ENCODE data around the gene HMGCL.
A peak's percentile ranks its signal among the peaks of the same experiment; 100 is the strongest.

The HMGCL gene

DNA sequence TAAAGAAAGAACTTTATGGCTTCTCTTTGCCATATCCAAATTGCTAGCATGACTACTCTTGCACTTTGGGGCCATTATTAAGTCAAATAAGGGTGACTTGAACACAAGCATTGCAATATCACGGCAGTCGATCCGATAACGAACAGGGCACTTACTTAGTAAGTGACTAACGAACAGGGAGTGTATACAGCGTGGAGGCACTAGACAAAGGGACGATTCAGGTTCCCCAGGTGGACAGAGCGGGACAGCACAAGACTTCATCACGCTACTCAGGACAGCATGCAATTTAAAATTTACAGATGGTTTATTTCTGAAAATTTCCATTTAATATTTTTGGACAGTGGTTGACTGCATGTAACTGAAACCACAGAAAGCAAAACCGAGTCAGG is 52.4 kb downstream of the HMGCL start:
- DNase-seq: no peak

DNA sequence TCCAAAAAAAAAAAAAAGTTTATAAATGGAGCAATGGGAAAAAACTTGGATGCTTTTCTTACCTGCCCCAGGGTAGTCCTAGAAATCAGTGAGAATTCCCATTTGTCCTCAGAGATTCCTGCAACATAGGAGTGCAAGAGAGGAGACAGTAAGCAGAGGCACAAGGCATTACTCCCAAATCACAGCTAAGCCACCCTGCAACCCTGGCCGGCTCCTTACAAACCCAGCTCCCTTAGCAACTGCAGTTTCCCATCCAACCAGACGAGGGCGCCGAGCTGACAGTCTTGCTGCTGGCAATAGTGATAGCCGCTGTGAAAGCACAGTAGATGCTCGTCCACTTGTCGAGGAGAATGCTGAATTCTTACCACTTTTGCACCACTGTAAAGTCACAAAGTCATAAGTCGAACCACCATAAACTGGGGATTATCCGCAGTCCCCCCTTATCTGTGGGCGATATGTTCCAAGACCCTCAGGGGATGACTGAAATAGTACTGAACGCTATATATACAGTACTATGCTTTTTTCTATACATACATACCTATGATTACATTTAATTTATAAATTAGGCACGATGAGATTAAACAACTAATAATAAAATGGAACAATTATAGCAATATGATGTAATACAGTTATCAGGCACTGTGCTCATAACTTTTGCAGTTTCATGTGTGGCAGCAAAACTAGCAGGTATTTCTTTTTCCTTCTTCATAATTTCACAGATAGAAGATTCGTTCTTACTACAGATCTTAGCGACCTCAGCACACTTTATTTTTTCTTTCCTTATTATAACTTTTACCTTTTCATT is 53.0 kb downstream of the HMGCL start:
- peak; percentile 15 for DNase-seq

DNA sequence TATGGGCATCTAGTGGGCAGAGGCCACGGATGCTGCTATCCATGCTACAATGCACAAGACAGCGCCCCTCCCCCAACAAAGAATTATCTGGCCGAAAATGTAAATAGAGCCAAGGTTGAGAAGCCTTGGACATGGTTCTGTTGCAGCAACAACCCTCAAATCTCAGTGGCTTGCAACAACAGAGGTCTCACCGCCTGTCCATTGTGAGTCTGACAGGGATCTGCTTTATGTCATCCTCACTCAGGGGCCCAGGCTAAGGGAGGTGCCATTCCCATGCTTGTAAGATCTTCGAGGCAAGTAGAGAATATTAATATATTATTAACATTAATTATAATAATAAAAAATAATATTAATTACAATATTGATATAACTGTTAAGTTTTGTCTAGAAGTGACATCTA is 56.5 kb downstream of the HMGCL start:
- no peak for DNase-seq

DNA sequence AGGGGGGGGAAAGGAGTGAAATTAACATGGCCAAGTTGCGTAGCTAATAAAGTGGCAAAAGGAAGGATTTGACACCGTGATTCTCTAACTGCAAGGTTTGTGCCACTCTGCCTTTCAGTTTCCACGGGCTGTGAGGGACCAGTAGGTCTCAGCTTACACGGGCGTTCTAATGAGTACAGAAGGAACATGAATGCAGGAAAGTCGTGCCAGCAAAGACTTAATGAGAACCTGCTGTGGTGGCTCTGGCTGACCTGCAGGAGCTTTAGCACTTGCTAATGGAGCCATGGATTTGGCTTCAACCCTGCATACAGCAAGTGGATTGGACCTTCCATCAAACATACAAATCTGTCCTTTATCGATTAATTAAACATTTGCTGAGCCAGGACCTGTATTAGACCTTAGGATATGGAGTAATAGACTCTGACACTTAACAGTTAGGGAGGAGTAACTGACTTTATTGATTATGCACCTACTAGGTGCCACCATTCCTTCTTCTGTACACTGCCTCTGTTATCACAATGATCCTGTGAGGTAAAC is 62.1 kb downstream of the HMGCL start:
- DNase-seq: no peak

DNA sequence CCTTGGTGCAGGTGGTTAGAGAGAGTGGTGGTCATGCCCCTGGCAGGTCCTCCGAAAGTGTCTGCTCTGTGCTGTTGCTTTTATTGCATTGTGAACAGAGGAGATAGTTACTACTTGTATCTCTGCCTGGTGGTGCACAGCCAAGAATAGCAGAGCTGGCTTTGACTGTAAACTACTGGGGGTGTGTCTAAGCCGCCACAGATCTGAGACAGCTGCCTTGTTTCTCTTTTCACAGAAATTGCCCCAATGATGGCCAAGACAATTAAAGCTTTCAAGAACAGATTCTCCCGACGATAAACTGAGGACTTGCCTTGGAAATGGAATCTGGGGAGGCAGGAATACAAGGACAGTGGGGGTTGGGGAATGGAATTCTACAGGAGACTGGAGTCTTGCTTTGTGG is 66.0 kb downstream of the HMGCL start:
- no peak for DNase-seq

DNA sequence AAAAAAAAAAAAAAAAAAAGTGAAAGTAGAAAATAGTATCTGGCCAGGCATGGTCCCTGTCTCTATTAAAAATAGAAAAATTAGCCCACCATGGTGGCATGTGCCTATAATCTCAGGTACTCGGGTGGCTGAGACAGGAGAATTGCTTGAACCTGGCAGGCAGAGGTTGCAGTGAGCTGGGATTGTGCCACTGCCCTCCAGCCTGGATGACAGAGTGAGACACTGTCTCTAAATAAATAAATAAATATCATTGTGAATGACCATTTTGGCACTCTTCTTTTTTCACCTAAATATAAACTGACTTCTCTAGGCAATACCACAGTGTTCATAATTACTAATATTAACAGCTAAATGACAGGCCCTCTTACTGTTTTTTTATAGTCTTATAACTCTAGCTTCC is 67.4 kb downstream of the HMGCL start:
- DNase-seq: no peak

DNA sequence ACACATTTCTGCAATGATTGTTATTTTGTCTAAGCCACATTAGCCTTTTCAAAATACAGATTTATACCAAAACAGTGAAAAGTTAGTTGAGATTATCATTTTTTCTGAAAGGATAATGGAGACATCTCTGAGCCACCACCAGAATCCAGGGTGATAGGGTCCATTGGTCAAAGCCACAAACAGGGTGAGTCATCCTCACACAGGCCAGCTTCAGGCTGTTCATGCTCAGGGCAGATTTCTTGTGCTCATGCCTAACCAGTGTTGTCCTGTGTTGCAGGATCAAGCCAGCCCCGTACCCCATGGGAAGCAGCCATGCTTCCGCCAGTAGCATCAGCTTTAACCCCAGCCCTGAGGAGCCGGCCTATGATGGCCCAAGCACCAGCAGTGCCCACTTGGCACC is 68.6 kb downstream of the HMGCL start:
- no peak for DNase-seq

DNA sequence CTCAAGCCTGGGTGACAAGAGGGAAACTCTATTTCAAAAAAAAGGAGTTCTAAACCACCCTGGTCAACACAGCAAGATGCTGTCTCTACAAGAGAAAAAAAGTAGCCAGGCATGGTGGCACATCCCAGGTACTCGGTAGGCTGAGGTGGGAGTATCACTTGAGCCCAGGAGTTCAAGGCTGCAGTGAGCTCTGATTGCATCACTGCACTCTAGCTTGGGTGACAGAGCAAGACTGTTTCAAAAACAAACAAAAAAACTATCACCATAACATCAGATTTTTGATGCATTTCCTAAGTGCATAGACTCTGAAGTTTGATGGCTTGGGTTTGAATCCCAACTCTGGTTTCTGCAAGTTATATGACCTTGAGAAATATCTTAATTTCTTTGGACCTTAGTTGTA is 72.3 kb downstream of the HMGCL start:
- DNase-seq: no peak

All from NCI-H748 treated with DMSO at 0.1 percent for 48 hours (cell line).